ENCODE data around the gene LRRC1. TPM values are rescaled to one million over a fixed set of nuclear protein-coding genes. Genes with fewer than 3 reads are reported as not detected.

Gene LRRC1
- total RNA-seq, 2 experiments from 2014 or later, result 1.5 to 2.6 TPM

GRCh38 chr6:53815381-53816119 is 20.7 kb downstream of the LRRC1 start:
- no peaks in the 10 kb centered on the region for H3K27me3 Mint-ChIP-seq
- H3K4me3 Mint-ChIP-seq, result no peak overlapping the region

GRCh38 chr6:53818858-53819609 is 24.2 kb downstream of the LRRC1 start:
- no peaks in the 10 kb centered on the region for H3K36me3 Mint-ChIP-seq
- no peaks in the 10 kb centered on the region for H3K9me3 Mint-ChIP-seq
- peaks cover 5% of the 10 kb centered on the region for H3K4me1 Mint-ChIP-seq
- H3K27ac Mint-ChIP-seq, result no peak overlapping the region
- no peaks in the 10 kb centered on the region for H3K27me3 Mint-ChIP-seq
- DNase-seq, result no peak
- no peak overlapping the region for H3K4me3 Mint-ChIP-seq

More at GRCh38 chr6:53815381-53816119, 20.7 kb downstream of the LRRC1 start:
- no peak for DNase-seq
- Mint-ChIP-seq H3K27ac (no peak overlapping the region), H3K36me3 (peaks cover 1% of the 10 kb centered on the region), H3K4me1 (peaks cover 5% of the 10 kb centered on the region), H3K9me3 (no peaks in the 10 kb centered on the region)

- DNase-seq, result no peak
- Mint-ChIP-seq H3K4me1 (peaks cover 12% of the 10 kb centered on the region), H3K27ac (no peak overlapping the region), H3K27me3 (no peaks in the 10 kb centered on the region), H3K36me3 (no peaks in the 10 kb centered on the region), H3K4me3 (no peak overlapping the region), H3K9me3 (no peaks in the 10 kb centered on the region)
Observed at GRCh38 chr6:53822401-53823125, 27.8 kb downstream of the LRRC1 start.

- Mint-ChIP-seq H3K27ac (no peak overlapping the region), H3K27me3 (no peaks in the 10 kb centered on the region), H3K4me3 (no peak overlapping the region), H3K36me3 (no peaks in the 10 kb centered on the region), H3K4me1 (peaks cover 7% of the 10 kb centered on the region), H3K9me3 (no peaks in the 10 kb centered on the region)
- DNase-seq, result no peak
Observed at GRCh38 chr6:53824714-53825113, 29.9 kb downstream of the LRRC1 start.

- H3K36me3 Mint-ChIP-seq, result no peaks in the 10 kb centered on the region
- no peak overlapping the region for H3K4me3 Mint-ChIP-seq
- peaks cover 7% of the 10 kb centered on the region for H3K4me1 Mint-ChIP-seq
- H3K27me3 Mint-ChIP-seq, result no peaks in the 10 kb centered on the region
- H3K27ac Mint-ChIP-seq, result no peak overlapping the region
- no peaks in the 10 kb centered on the region for H3K9me3 Mint-ChIP-seq
- no peak for DNase-seq
Observed at GRCh38 chr6:53825532-53826321, 30.9 kb downstream of the LRRC1 start.

- Mint-ChIP-seq H3K4me3 (no peak overlapping the region), H3K27ac (no peak overlapping the region), H3K27me3 (no peaks in the 10 kb centered on the region)
Observed at GRCh38 chr6:53827531-53827930, 32.7 kb downstream of the LRRC1 start.

GRCh38 chr6:53828215-53828614 is 33.4 kb downstream of the LRRC1 start:
- Mint-ChIP-seq H3K27ac (no peak overlapping the region), H3K4me3 (no peak overlapping the region), H3K9me3 (no peaks in the 10 kb centered on the region), H3K36me3 (no peaks in the 10 kb centered on the region), H3K4me1 (peaks cover 7% of the 10 kb centered on the region), H3K27me3 (no peaks in the 10 kb centered on the region)
- no peak for DNase-seq

More at GRCh38 chr6:53827531-53827930, 32.7 kb downstream of the LRRC1 start:
- H3K4me1 Mint-ChIP-seq, result peaks cover 7% of the 10 kb centered on the region
- no peaks in the 10 kb centered on the region for H3K36me3 Mint-ChIP-seq
- DNase-seq, result no peak
- no peaks in the 10 kb centered on the region for H3K9me3 Mint-ChIP-seq

GRCh38 chr6:53828966-53829697 is 34.3 kb downstream of the LRRC1 start:
- no peak overlapping the region for H3K4me3 Mint-ChIP-seq
- H3K4me1 Mint-ChIP-seq, result peaks cover 7% of the 10 kb centered on the region
- H3K27me3 Mint-ChIP-seq, result no peaks in the 10 kb centered on the region
- H3K27ac Mint-ChIP-seq, result no peak overlapping the region
- no peaks in the 10 kb centered on the region for H3K36me3 Mint-ChIP-seq
- DNase-seq, result no peak
- H3K9me3 Mint-ChIP-seq, result no peaks in the 10 kb centered on the region

GRCh38 chr6:53829698-53830221 is 35.0 kb downstream of the LRRC1 start:
- no peaks in the 10 kb centered on the region for H3K9me3 Mint-ChIP-seq
- no peak overlapping the region for H3K27ac Mint-ChIP-seq
- H3K27me3 Mint-ChIP-seq, result no peaks in the 10 kb centered on the region
- no peak for DNase-seq
- H3K4me1 Mint-ChIP-seq, result peaks cover 7% of the 10 kb centered on the region
- no peak overlapping the region for H3K4me3 Mint-ChIP-seq
- no peaks in the 10 kb centered on the region for H3K36me3 Mint-ChIP-seq

- DNase-seq, result no peak
- H3K4me1 Mint-ChIP-seq, result peaks cover 7% of the 10 kb centered on the region
- H3K9me3 Mint-ChIP-seq, result no peaks in the 10 kb centered on the region
Observed at GRCh38 chr6:53830366-53830765, 35.6 kb downstream of the LRRC1 start.

GRCh38 chr6:53831081-53831869 is 36.5 kb downstream of the LRRC1 start:
- Mint-ChIP-seq H3K9me3 (no peaks in the 10 kb centered on the region), H3K4me1 (peaks cover 3% of the 10 kb centered on the region), H3K36me3 (no peaks in the 10 kb centered on the region), H3K27me3 (no peaks in the 10 kb centered on the region), H3K27ac (no peak overlapping the region), H3K4me3 (no peak overlapping the region)
- no peak for DNase-seq

More at GRCh38 chr6:53830366-53830765, 35.6 kb downstream of the LRRC1 start:
- H3K27me3 Mint-ChIP-seq, result no peaks in the 10 kb centered on the region
- no peak overlapping the region for H3K27ac Mint-ChIP-seq
- no peaks in the 10 kb centered on the region for H3K36me3 Mint-ChIP-seq
- H3K4me3 Mint-ChIP-seq, result no peak overlapping the region

- H3K4me1 Mint-ChIP-seq, result peaks cover 3% of the 10 kb centered on the region
- H3K27ac Mint-ChIP-seq, result no peak overlapping the region
- no peaks in the 10 kb centered on the region for H3K27me3 Mint-ChIP-seq
- no peaks in the 10 kb centered on the region for H3K36me3 Mint-ChIP-seq
- H3K4me3 Mint-ChIP-seq, result no peak overlapping the region
- no peak for DNase-seq
- no peaks in the 10 kb centered on the region for H3K9me3 Mint-ChIP-seq
Observed at GRCh38 chr6:53831936-53832660, 37.3 kb downstream of the LRRC1 start.

- no peaks in the 10 kb centered on the region for H3K36me3 Mint-ChIP-seq
- no peaks in the 10 kb centered on the region for H3K4me1 Mint-ChIP-seq
- no peak for DNase-seq
- H3K4me3 Mint-ChIP-seq, result no peak overlapping the region
- H3K9me3 Mint-ChIP-seq, result no peaks in the 10 kb centered on the region
- H3K27me3 Mint-ChIP-seq, result no peaks in the 10 kb centered on the region
- H3K27ac Mint-ChIP-seq, result no peak overlapping the region
Observed at GRCh38 chr6:53833155-53833554, 38.4 kb downstream of the LRRC1 start.

Data from activated naive CD8-positive, alpha-beta T cell treated with anti-CD3 and anti-CD28 coated beads for 36 hours (primary cell).